HFF-Myc (cell line): Measurements from ENCODE around the gene ACVR1.

Experiments used
- DNase-seq: peaks from one replicate; pipeline ENCODE4 v3.0.0-alpha.2; 2011; ENCODE audit warnings: low read depth; ENCODE audit errors: extremely low read depth
- H3K4me3 ChIP-seq: replicated peaks from 2 replicates; pipeline ENCODE4 v1.5.1; 2011; ENCODE audit warnings: low read depth, mild to moderate bottlenecking, control low read depth, low read length
- TF ChIP-seq, protein P1 (sequence below): IDR thresholded peaks from 2 replicates; pipeline ENCODE4 v1.5.1; 2012; ENCODE audit warnings: mild to moderate bottlenecking, low read depth, low read length, control low read depth; ENCODE audit errors: missing control alignments

ACVR1 gene

DNA sequence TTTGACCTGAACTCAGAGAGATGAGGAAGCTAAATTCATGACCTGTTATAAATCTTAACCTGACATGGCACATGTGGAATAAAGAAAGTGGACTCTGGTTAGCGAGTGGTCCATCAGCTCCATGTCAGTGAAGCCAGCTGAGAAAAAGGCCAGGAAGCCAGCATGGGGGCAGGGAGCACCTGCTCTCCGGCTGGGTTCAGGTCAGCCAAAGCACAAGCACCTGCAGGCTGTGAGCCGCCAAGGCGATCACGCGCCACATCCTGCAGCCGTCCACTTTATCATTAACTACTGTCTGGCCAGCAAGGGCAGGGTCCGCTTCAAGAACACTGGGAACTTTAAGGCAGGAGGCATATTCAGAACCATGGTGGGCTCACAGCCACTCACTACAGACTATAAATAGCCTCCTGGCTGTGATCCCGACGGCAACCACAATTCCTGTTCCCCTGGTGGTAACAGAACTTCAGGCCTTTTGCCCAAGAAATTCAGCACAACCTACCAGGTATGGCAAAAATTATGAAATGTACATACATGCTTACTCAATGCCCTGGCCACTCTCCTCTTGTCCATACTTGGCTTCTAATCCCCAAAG is 35.5 kb downstream of the ACVR1 start:
- DNase-seq: no peak
- H3K4me3 ChIP-seq: no peak overlapping the region
- TF ChIP-seq, protein P1, sequence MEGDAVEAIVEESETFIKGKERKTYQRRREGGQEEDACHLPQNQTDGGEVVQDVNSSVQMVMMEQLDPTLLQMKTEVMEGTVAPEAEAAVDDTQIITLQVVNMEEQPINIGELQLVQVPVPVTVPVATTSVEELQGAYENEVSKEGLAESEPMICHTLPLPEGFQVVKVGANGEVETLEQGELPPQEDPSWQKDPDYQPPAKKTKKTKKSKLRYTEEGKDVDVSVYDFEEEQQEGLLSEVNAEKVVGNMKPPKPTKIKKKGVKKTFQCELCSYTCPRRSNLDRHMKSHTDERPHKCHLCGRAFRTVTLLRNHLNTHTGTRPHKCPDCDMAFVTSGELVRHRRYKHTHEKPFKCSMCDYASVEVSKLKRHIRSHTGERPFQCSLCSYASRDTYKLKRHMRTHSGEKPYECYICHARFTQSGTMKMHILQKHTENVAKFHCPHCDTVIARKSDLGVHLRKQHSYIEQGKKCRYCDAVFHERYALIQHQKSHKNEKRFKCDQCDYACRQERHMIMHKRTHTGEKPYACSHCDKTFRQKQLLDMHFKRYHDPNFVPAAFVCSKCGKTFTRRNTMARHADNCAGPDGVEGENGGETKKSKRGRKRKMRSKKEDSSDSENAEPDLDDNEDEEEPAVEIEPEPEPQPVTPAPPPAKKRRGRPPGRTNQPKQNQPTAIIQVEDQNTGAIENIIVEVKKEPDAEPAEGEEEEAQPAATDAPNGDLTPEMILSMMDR: no peak

DNA sequence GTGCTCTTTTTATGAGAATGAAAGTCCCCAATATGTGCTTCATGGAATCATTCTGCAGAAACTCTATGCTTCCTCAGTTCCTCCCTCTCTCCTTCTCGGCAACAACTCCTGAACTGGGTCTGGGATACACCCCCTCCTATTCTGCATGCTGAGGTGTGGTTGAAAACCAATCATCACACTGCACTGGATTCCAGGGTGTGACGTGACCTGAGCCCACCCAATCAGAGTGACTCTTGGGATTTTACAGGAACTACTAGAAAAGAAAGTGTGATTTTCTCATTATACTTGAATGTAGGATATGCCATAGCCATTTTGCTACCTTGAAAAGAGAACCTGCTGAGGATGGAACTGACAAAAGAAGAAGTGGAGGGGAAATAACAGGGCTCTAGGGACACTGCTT is 36.3 kb downstream of the ACVR1 start:
- DNase-seq: no peak
- no peak overlapping the region for H3K4me3 ChIP-seq
- TF ChIP-seq, protein P1: no peak

DNA sequence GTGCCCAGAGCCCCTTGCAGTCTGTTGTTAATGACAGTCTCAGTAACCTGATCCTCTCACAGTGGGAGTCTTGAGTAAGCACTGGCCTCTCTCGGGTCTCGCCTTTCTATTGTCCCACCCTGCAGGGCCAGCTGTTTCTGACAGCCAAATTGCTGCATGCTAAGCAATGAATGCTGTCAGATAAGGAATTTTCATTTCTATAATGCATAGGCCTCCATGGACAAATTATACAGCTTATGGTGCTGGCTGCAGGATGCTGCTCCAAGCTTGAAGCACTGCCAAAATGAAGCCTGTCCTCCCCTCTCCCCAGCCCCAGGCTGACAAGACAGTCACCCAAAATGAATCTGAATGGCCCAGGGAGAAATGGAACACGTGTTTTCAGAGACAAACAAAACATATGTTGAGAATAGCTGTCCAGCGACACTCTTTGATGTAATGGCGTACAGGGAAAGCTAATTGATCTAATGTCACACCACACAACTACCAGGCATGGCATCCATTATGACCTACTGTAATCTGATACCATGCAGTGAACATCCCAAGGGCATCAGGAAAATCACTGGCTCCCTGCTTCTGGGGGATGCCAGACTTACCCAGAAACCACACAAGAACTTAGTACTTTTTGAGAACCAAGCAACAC is 36.8 kb downstream of the ACVR1 start:
- TF ChIP-seq, protein P1: no peak
- no peak overlapping the region for H3K4me3 ChIP-seq
- DNase-seq: no peak

DNA sequence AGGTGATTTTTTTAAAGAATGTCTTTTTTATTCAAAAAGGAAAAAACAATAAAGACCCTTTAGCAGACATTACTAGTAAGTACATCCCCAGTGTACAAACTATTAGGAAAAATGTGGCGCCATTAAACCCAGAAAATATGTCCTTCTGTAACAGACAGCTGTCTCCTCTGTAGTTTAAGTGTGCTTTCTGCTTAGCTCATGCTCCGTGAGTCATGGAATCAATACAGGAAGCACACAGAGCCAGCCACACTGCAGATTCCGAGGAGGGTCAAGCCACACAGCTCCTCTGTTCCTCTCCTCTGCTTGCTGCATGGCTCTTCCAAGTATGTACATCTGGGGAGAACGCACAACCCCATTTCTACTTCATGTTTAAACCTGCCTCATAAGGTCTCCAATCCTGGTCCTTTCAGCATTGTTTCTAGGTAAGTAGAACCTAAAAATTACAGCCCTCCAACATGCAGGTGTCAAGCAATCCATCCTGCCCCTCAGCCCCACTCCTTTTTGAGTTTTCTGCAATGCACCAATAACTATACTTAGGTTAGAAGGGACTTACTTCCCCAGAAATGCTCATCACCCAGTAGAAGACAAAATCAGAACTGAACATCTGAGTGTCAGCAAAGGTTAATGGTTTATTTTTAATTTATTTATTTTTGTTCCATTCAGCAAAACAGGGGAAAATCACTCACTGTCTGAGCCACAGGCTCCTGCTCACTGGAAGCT is 37.5 kb downstream of the ACVR1 start:
- peak; percentile 71 for DNase-seq
- peak overlapping the region; percentile 15; the same call in 1 of the 2 replicates for H3K4me3 ChIP-seq
- TF ChIP-seq, protein P1: no peak

DNA sequence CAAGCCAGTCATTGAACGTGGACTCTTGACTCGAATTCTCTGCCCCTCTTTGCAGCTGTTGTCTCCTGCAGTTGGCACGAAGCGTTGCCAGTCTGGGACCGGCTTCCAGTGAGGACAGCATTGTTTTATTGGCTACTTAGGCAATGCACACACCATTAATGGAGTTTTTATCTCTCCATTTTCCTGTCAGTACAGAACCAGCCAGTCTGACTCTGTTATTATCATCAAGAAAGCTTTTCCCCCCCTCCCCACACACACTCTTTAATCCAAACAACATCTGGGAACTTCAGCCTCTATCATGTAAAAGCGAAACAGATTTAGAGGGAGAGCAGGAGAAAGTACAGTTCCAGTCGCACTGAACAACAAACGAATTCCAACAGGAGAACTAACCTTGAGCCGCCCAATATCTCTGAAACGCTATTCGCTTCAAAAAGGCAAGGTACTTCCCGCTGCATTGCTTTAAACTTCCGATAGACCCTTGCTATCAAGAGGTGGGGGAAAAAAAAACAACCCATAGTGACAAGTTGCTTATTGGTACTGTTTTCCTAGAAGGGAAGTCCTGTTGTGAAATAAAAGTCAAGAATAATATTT is 38.2 kb downstream of the ACVR1 start:
- TF ChIP-seq, protein P1: no peak
- H3K4me3 ChIP-seq: peak overlapping the region; percentile 15; the same call in 1 of the 2 replicates
- DNase-seq: no peak

DNA sequence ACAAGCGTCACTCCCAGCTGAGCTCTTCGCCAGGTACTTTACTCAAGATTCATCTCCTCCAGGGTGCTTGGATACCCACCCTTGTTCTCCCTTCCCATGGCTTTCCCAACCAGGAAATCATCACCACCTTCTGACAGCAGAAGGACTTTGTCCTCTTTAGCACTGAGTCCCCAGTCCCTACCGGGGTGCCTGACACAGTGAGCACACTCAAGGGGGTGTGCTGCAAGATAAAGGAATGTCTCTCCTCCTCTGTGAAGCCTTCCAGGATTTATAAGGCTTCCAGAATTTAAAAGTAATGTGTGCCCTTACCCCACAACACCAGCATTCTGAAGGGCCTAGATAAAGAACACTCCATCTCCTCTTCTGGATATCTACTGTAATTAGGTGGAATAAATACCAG is 39.6 kb downstream of the ACVR1 start:
- TF ChIP-seq, protein P1: no peak
- no peak for DNase-seq
- H3K4me3 ChIP-seq: no peak overlapping the region
